ENCODE results near the gene TXNDC12.

TXNDC12 gene

GRCh38 chr1:51997974-51998382, 57.0 kb downstream of the TXNDC12 start:
- no peak for DNase-seq (ENCODE audit: low read depth in 2 of 2)

DNA sequence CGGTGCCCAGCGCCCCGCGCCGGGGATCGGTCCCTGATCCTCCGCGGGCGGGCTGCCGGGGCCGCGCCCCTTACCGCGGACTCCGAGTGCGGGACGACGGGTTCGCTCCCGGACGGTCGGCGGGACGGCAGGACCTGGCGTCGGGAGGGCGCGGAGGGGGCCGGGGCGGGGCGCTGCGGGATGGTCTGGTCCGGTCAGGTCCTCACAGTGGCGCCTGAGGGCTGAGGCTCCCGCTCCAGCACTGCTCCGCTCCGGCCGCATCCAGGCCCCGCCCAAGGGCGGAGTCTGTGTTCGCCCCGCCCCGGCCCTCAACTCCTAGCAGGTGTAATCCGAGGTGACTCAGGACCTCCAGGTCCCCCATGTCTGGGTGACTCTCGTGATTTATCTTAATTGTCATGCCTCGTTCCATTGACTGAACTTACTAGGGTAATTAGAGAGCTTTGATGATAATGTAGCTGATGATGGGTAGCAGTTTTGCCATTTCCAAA, 64.5 kb downstream of the TXNDC12 start, which contains the start of gene RAB3B:
Gene RAB3B, minus strand, starts transcription at position 223 of the 488 bp plus-strand sequence. CDS start 13,583 bp downstream, outside the sequence.
- DNase-seq (ENCODE audit: low read depth in 2 of 2): peak; percentile 58 to 79

DNA sequence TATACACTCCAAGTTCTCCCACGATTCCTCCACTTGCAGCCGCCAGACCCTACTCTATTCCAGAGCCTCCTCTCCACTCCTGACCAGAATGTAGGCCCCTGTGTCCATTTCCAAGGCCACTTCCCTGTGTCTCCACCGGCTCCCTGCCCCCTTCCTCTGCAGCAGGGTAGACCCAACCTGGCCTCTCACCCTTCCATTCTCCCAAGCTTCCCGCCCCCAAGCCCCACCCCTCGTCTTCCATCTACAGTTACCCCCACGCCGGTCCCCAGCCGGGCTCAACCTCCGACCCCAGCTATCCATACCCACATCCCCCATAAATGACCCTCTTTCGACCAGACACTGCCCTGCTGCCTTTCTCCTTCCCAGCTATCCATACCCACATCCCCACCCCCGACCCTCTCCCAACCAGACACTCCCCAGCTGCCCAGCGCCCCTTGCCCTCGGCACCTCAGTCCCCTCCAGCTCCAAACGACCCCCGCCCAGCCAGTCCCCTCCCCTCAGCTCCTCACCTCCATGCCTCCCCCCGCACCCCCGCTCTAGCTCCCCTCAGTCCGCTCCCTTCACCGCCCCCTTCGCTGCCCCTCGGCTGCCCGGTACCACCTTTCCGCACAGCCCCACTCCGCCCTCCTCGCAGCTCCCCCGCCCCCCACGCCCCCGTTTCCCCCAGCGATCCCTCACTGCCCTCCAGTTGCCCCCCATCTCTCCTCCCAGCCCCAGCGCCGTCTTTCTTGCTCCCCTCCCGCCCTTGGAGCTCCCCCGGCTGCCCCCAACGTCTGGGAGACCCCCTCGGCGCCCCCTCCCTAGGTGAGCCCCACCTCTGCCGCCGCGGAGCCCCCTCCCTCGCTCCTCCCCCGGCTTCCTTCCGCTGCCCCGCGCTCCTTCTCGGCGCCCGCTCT, 65.2 kb downstream of the TXNDC12 start:
- no peak for DNase-seq (ENCODE audit: low read depth in 2 of 2)

DNA sequence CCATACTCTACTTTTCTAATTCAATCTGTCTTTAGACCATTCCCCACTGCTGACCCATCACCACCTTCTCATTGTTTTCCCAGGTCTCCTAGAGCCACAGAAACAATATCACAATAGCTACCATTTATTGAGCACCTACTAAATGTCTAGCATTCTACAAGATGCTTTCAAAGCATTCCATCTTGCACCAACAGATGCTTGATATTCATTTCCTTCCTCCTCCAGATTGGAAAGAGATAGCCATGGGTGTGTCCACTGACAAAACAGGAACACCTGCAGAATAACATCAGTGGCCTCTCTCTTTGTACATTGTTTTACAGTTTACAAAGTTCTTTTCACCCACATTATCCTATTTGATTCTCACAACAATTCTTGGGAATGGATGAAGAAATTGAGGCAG, 66.7 kb downstream of the TXNDC12 start:
- DNase-seq (ENCODE audit: low read depth in 2 of 2): no peak

GRCh38 chr1:51986718-51987117, 68.3 kb downstream of the TXNDC12 start:
- DNase-seq (ENCODE audit: low read depth in 2 of 2): no peak

DNA sequence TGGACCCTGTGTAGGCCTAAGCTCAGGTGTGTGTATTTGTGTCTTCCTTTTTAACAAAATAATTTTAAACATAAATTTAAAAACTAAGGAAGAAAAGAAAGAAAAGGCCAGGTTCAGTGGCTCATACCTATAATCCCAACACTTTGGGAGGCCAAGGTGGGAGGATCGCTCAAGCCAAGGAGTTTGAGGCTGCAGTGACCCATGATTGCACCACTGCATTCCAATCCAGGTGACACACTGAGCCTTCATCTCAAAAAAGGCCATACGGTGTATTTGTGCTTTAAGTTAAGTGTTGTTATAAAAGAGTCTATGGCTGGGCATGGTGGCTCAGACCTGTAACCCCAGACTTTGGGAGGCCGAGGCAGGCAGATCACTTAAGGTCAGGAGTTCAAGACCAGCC, 72.8 kb downstream of the TXNDC12 start:
- no peak for DNase-seq (ENCODE audit: low read depth in 2 of 2)

- no peak for DNase-seq (ENCODE audit: low read depth in 2 of 2)
Measured at GRCh38 chr1:51981555-51981954, 73.4 kb downstream of the TXNDC12 start.

DNA sequence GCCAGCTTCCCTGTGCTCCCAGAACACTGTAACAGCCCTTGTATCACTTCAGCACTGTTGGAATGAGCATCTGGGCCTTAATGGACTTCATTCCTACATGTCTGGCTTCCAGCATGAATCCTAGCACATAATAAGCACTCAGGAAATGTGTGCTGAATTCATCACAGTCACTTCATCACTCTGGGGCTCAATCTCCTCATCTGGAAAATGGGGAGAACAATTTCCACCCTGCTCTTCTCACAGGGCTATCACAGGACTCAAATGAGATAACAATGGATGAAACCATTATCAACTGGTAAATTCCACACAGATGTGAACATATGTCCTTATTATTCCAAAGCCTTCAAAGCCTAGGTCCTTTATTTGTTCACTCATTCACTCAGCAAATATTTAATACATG, 76.9 kb downstream of the TXNDC12 start:
- no peak for DNase-seq (ENCODE audit: low read depth in 2 of 2)

DNA sequence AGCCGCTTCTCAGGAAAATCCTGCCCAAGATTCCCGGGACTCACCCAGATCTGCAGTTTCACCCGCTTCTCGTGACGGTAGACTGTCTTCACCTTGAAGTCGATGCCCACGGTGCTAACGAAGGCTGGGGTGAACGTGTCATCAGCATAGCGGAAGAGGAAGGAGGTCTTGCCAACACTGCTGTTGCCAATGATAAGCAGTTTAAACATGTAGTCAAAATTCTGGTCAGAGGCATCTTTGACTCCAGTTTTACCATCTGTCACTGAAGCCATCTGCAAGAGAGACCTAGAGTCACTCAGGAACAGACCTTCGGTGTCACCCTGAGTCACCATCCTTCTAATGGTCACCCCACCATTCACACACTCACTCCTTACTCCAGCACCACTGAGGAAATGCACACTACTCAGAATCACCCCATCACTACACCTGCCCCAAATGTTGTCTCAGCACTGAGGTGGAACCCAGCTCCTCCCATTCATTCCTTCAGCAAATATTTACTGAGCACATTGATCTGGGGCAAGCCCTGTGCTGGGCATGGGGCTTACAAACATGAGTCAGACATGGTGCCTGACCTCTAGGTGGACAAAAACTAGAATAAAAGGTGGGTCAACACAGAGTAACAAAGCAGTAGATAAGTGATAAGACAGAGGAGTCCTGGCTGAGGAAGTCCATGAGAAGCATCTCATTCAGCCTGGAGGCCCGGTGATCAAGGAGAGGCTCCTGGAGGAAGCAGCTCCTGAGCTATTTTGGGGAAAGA, 78.0 kb downstream of the TXNDC12 start:
- no peak for DNase-seq (ENCODE audit: low read depth in 2 of 2)

GRCh38 chr1:51973587-51974474, 81.2 kb downstream of the TXNDC12 start:
- no peak for DNase-seq (ENCODE audit: low read depth in 2 of 2)

Measured in stimulated activated CD4-positive, alpha-beta T cell treated with anti-CD3 and anti-CD28 coated beads, Interleukin-15, amount 100 ng/mL, for 48 hours (primary cell).